Heart left ventricle (tissue), 16 donors: ENCODE measurements around the gene ETNK2. TPM values are rescaled to one million over a fixed set of nuclear protein-coding genes. Genes with fewer than 3 reads are reported as not detected.

Source experiments
- ATAC-seq, 4 donors: fragments of 200-7000 bp; cut with Tn5 transposase; one replicate each; pipeline ENCODE4 v1.9.1; 2020 to 2022; ENCODE audit warnings: moderate library complexity in 4 of 4, mild to moderate bottlenecking in 3 of 4, moderate number of reproducible peaks in 1 of 4
- DNase-seq, 5 donors: peaks; one replicate each; pipeline ENCODE4 v3.0.0-alpha.2; 2020
- H3K27ac ChIP-seq, 12 donors: fragments of 200-600 bp; sonication (generic) in 4 of 12; one replicate each; pipeline versions ENCODE4 v1.5.0 to v1.8.0; 2016 to 2022; ENCODE audit warnings: mild to moderate bottlenecking in 2 of 12
- H3K27me3 ChIP-seq, 9 donors: fragments of 200-600 bp; sonication (generic) in 2 of 9; one replicate each; pipeline versions ENCODE4 v1.5.1 to v1.8.0; 2016 to 2022; ENCODE audit warnings: mild to moderate bottlenecking in 3 of 9
- H3K36me3 ChIP-seq, 9 donors: fragments of 200-600 bp; sonication (generic) in 2 of 9; one replicate each; pipeline versions ENCODE4 v1.5.0 to v1.8.0; 2018 to 2022; ENCODE audit warnings: mild to moderate bottlenecking in 2 of 9
- H3K4me1 ChIP-seq, 12 donors: fragments of 200-600 bp; sonication (generic) in 4 of 12; one replicate each; pipeline versions ENCODE4 v1.5.0 to v1.8.0; 2016 to 2022; ENCODE audit warnings: mild to moderate bottlenecking in 3 of 12
- H3K4me3 ChIP-seq, 12 donors: fragments of 200-600 bp; sonication (generic) in 4 of 12; one replicate each; pipeline versions ENCODE4 v1.5.0 to v1.8.0; 2017 to 2022; ENCODE audit warnings: mild to moderate bottlenecking in 9 of 12, moderate library complexity in 4 of 12
- H3K9me3 ChIP-seq, 12 donors: fragments of 200-600 bp; sonication (generic) in 4 of 12; one replicate each; pipeline versions ENCODE4 v1.5.0 to v1.8.0; 2016 to 2022; ENCODE audit warnings: mild to moderate bottlenecking in 1 of 12
- CTCF ChIP-seq, 12 donors: fragments of 200-600 bp; sonication (generic) in 4 of 12; IDR thresholded peaks; one replicate each; pipeline versions ENCODE4 v1.5.0 to v1.8.0; 2018 to 2022; ENCODE audit warnings: antibody characterized with exemption in 12 of 12, mild to moderate bottlenecking in 5 of 12
- POLR2A ChIP-seq, 2 donors: fragments of 450-650 bp; IDR thresholded peaks; one replicate each; pipeline ENCODE4 v1.6.1; 2017; ENCODE audit warnings: antibody characterized with exemption in 2 of 2, mild to moderate bottlenecking in 2 of 2, moderate library complexity in 2 of 2
- WGBS, 4 donors: extraction: QIAGEN DNeasy Blood & Tissue Kit in 2 of 4; methylation state at CpG; one replicate each; pipeline versions ENCODE4 v1.1.5 to v1.1.7; 2013 to 2018; 5-methylcytosine and 5-hydroxymethylcytosine counted together
- intact Hi-C, 10 donors: fragments of 100-400 bp; cut with DNase I; formaldehyde crosslinking; loops; one replicate each; pipeline versions ENCODE4 v1.11.1 to v1.14.2; 2022
- polyA plus RNA-seq, 2 donors: library from polyadenylated mRNA; stranded (reverse); fragments of 200-250 nt; gene quantifications; one replicate each; pipeline ENCODE4 v1.2.3, GENCODE V29; 2013
- total RNA-seq, 9 donors: library from RNA; depleted of rRNA in 2 of 9; stranded (reverse); fragments of >200 nt in 2 of 9; fragmentation: NEBNext Ultra II Directional in 3 of 9; extraction: Animal tissue kit (Norgen Biotek cat#: 25700) in 3 of 9; gene quantifications; one replicate each; pipeline versions ENCODE4 v1.1.0 to v1.2.4, GENCODE V29; 2016 to 2023
- donor health status: ischemic (EF 13 %, LVEDD 7.1; RV severe dilation, severe dysfunction).
- donor health status: healthy with polysubstance abuse.
- donor health status: DM: no; HTN: yes; CAD: no.
- donor health status: DM: no; HTN: no; CAD: no.
- donor health status: ischemic (EF 25% LVEDD 6.9; RV normal size, moderate dysfunction).
- donor health status: ischemic (EF 25% LVEDD 5.7; RV mildly dilated, moderate dysfunction).
- donor health status: healthy.
- donor health status: DM: yes; HTN: yes; CAD: no.
- donor health status: ischemic (EF 35%, LVEDD 5.7; RV mildly dilated, moderate dysfunction).
- donor health status: nonischemic (EF 11% LVEDD 7.7; RV severe dilation, severe dysfunction).
- donor health status: DM: yes; HTN: yes; CAD: no.
- donor health status: PGD.
- donor health status: ischemic (EF 29% LVEDD 5.4; RV normal size, mild dysfunction).
- donor health status: nonischemic (EF 23%, LVEDD 6.1; RV moderate dilation, normal function).

Gene ETNK2
- total and polyA plus RNA-seq, 11 donors: 1.1 to 16.3 (median 3.0) TPM

- ATAC-seq (no peak), DNase-seq (no peak)
- H3K36me3 ChIP-seq: no peaks in the 10 kb centered on the region
- no peak overlapping the region for H3K4me3 ChIP-seq
- peaks cover 0 to 13% (median 0%) of the 10 kb centered on the region in 12 donors for H3K4me1 ChIP-seq
- TF ChIP-seq POLR2A (IDR thresholded peaks at IDR 0.05) (no peak), CTCF (IDR thresholded peaks at IDR 0.05) (no peak)
- 73 to 81% (median 78%) methylated on average over 7 of the region's 7 CpGs for WGBS, 4 donors
- no peak overlapping the region for H3K27ac ChIP-seq
- H3K9me3 ChIP-seq: no peaks in the 10 kb centered on the region
- intact Hi-C loops: no loop called here
- H3K27me3 ChIP-seq: peaks cover 0 to 53% (median 30%) of the 10 kb centered on the region in 9 donors
Observed at GRCh38 chr1:204191456-204191855, 39.6 kb upstream of the ETNK2 start.

- H3K27me3 ChIP-seq: peaks cover 0 to 61% (median 39%) of the 10 kb centered on the region in 9 donors
- ATAC-seq: peak in 2 of 4 donors; percentile 11 to 75
- H3K27ac ChIP-seq: no peak overlapping the region
- no peaks in the 10 kb centered on the region for H3K9me3 ChIP-seq
- TF ChIP-seq CTCF (IDR thresholded peaks at IDR 0.05): no peak
- TF ChIP-seq POLR2A (IDR thresholded peaks at IDR 0.05): no peak
- WGBS, 4 donors: 21 to 33% (median 28%) methylated on average over 30 to 44 of the region's 44 CpGs
- peak in 1 of 5 donors; percentile 39 for DNase-seq
- peak overlapping the region in 8 of 12 donors; percentile 3 to 43 (median 18) for H3K4me3 ChIP-seq
- H3K36me3 ChIP-seq: no peaks in the 10 kb centered on the region
- H3K4me1 ChIP-seq: peaks cover 0 to 13% (median 0%) of the 10 kb centered on the region in 12 donors
- intact Hi-C loops: no loop called here
Observed at GRCh38 chr1:204190212-204191211, 38.7 kb upstream of the ETNK2 start.

GRCh38 chr1:204188959-204189639, 37.3 kb upstream of the ETNK2 start:
- H3K36me3 ChIP-seq: no peaks in the 10 kb centered on the region
- ATAC-seq (no peak), DNase-seq (no peak)
- H3K4me1 ChIP-seq: peaks cover 0 to 13% (median 0%) of the 10 kb centered on the region in 12 donors
- intact Hi-C loops: no loop called here
- TF ChIP-seq POLR2A (IDR thresholded peaks at IDR 0.05): no peak
- TF ChIP-seq CTCF (IDR thresholded peaks at IDR 0.05): no peak
- peaks cover 0 to 66% (median 39%) of the 10 kb centered on the region in 9 donors for H3K27me3 ChIP-seq
- H3K4me3 ChIP-seq: no peak overlapping the region
- 66 to 86% (median 77%) methylated on average over 11 of the region's 11 CpGs for WGBS, 4 donors
- H3K27ac ChIP-seq: no peak overlapping the region
- H3K9me3 ChIP-seq: no peaks in the 10 kb centered on the region

- 61 to 64% (median 63%) methylated on average over 10 of the region's 10 CpGs for WGBS, 4 donors
- H3K27me3 ChIP-seq: peaks cover 0 to 56% (median 37%) of the 10 kb centered on the region in 9 donors
Observed at GRCh38 chr1:204186597-204186996, 34.8 kb upstream of the ETNK2 start.

More at GRCh38 chr1:204186597-204186996, 34.8 kb upstream of the ETNK2 start:
- ATAC-seq (no peak), DNase-seq (no peak)
- H3K9me3 ChIP-seq: no peaks in the 10 kb centered on the region
- TF ChIP-seq POLR2A (IDR thresholded peaks at IDR 0.05): no peak
- TF ChIP-seq CTCF (IDR thresholded peaks at IDR 0.05): no peak
- intact Hi-C loops: no loop called here
- H3K4me1 ChIP-seq: peaks cover 0 to 13% (median 0%) of the 10 kb centered on the region in 12 donors
- H3K4me3 ChIP-seq: no peak overlapping the region
- H3K36me3 ChIP-seq: no peaks in the 10 kb centered on the region
- H3K27ac ChIP-seq: no peak overlapping the region
